Measurements from ENCODE around the gene PKNOX2. TPM values are rescaled to one million over a fixed set of nuclear protein-coding genes. Genes with fewer than 3 reads are reported as not detected.

Gene PKNOX2
- total RNA-seq, 1 experiment from 2014 or later = 3.7 TPM

DNA sequence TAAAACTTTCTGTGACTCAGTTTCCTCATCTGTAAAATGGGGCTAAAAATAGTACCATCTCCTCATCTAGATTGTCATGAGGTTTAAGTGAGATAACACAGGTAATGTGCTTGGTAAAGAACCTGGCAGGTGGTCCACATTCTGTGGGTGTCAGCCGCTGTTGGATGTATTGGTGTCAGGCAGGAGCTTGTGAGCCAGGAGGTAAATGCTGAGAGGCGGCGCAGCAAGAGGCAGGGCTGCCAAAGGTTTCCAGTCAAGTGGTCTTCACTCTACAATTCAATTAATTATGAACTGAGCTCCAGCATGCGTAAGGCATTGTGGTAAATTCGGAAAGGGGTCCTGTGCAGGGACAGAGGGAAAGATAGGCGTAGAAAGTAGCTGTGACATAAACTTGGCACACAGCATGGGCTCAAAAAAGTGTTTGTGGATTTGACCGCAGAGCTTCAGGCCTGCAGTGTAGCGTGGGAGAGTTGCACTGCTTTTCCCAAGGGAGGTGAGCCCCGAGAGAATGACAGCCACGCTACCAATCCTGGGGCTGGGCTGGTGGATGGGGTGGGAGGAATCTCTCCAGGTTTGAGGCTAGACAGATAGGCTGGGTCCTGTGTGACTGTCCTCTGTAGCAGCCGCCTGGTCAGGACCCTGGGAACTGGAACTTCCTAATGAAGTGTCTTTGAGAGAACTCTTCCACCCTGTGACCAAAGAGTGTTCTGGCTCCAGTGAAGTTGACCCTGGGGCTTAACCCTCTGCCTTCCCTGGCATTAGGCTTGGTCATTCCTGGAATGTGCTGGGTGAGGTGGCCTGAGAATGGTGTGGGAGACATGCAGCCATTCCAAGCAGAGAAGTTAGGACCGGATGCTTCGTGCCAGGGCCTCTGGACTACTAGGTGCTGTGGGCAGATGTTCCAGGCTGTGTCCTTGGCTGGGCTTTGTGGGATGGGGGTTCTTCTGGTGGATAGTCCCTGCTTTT is 209.2 kb downstream of the PKNOX2 start (continued):
- TF ChIP-seq, protein P1, sequence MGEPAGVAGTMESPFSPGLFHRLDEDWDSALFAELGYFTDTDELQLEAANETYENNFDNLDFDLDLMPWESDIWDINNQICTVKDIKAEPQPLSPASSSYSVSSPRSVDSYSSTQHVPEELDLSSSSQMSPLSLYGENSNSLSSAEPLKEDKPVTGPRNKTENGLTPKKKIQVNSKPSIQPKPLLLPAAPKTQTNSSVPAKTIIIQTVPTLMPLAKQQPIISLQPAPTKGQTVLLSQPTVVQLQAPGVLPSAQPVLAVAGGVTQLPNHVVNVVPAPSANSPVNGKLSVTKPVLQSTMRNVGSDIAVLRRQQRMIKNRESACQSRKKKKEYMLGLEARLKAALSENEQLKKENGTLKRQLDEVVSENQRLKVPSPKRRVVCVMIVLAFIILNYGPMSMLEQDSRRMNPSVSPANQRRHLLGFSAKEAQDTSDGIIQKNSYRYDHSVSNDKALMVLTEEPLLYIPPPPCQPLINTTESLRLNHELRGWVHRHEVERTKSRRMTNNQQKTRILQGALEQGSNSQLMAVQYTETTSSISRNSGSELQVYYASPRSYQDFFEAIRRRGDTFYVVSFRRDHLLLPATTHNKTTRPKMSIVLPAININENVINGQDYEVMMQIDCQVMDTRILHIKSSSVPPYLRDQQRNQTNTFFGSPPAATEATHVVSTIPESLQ (CRISPR knock-in tag; IDR thresholded peaks at IDR 0.05) = no peak
- TF ChIP-seq RORB (CRISPR knock-in tag; IDR thresholded peaks at IDR 0.05) (no peak), NFE2L1 (CRISPR knock-in tag; IDR thresholded peaks at IDR 0.05) (no peak), ZNF138 (CRISPR knock-in tag; conservative IDR thresholded peaks at IDR 0.05) (no peak)
- TF ChIP-seq, protein P2, sequence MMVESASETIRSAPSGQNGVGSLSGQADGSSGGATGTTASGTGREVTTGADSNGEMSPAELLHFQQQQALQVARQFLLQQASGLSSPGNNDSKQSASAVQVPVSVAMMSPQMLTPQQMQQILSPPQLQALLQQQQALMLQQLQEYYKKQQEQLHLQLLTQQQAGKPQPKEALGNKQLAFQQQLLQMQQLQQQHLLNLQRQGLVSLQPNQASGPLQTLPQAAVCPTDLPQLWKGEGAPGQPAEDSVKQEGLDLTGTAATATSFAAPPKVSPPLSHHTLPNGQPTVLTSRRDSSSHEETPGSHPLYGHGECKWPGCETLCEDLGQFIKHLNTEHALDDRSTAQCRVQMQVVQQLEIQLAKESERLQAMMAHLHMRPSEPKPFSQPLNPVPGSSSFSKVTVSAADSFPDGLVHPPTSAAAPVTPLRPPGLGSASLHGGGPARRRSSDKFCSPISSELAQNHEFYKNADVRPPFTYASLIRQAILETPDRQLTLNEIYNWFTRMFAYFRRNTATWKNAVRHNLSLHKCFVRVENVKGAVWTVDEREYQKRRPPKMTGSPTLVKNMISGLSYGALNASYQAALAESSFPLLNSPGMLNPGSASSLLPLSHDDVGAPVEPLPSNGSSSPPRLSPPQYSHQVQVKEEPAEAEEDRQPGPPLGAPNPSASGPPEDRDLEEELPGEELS (CRISPR knock-in tag; IDR thresholded peaks at IDR 0.05) = no peak
- TF ChIP-seq, protein P3, sequence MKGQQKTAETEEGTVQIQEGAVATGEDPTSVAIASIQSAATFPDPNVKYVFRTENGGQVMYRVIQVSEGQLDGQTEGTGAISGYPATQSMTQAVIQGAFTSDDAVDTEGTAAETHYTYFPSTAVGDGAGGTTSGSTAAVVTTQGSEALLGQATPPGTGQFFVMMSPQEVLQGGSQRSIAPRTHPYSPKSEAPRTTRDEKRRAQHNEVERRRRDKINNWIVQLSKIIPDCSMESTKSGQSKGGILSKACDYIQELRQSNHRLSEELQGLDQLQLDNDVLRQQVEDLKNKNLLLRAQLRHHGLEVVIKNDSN (CRISPR knock-in tag; IDR thresholded peaks at IDR 0.05) = no peak

DNA sequence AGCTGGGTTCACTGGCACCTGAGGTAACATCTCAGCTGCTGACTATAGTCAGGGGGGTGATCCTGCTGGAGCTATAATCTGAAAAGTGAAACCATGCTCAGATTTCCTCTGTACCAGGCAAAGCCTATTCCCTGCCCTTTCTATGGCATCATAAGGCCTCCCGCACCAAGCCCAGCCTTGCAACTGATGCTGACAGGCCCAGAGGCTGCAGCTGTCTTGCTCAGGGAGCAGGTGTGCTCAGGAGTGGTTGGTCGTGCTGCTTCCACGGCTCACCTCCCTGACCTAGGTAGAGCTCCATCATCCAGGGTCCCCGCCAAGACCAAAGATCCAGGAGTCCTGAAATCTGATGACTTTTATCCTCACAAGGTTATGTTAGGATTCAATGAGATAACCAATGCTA is 209.8 kb downstream of the PKNOX2 start:
- peaks cover 53% of the 10 kb centered on the region for H3K4me1 Mint-ChIP-seq
- POLR2A ChIA-PET = no interaction called here
- CTCF ChIA-PET = interaction anchor here (1.3 to 6.3 kb wide), 3 partner anchors 17 to 79 kb away, joined by 3 to 43 read pairs (median 4); no protein-coding TSS in a partner anchor

DNA sequence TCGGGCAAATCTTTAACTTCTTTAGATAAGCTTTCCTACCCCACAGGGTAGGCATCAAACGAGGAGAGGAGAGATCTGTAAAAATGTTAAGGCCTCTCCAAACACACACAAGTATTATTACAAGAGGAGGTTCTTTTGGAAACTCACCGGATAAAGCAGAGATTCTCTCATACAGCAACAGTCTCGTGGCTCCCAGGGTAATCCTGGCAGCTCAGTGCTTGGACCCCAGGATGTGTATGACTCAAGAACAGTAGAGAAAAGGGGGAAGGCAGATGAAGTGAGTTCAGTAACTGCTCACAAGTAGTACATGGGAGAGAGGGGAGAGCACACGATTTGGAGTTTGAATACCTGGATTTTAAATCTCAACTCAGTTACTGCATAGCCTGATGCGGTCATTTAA is 210.6 kb downstream of the PKNOX2 start:
- ChIA-PET POLR2A (no interaction called here), CTCF (interaction anchor here (0.6 to 6.3 kb wide), 4 partner anchors 11 to 30 kb away, joined by 3 to 43 read pairs (median 4); no protein-coding TSS in a partner anchor)
- TF ChIP-seq JUN (CRISPR knock-in tag; IDR thresholded peaks at IDR 0.05) (no peak), TEAD1 (CRISPR knock-in tag; IDR thresholded peaks at IDR 0.05) (no peak), ZNF232 (CRISPR knock-in tag; IDR thresholded peaks at IDR 0.05) (no peak), ZNF423 (CRISPR knock-in tag; IDR thresholded peaks at IDR 0.05) (no peak), ZBTB21 (CRISPR knock-in tag; IDR thresholded peaks at IDR 0.05; ENCODE audit: borderline replicate concordance) (no peak)
- TF ChIP-seq, protein P4, sequence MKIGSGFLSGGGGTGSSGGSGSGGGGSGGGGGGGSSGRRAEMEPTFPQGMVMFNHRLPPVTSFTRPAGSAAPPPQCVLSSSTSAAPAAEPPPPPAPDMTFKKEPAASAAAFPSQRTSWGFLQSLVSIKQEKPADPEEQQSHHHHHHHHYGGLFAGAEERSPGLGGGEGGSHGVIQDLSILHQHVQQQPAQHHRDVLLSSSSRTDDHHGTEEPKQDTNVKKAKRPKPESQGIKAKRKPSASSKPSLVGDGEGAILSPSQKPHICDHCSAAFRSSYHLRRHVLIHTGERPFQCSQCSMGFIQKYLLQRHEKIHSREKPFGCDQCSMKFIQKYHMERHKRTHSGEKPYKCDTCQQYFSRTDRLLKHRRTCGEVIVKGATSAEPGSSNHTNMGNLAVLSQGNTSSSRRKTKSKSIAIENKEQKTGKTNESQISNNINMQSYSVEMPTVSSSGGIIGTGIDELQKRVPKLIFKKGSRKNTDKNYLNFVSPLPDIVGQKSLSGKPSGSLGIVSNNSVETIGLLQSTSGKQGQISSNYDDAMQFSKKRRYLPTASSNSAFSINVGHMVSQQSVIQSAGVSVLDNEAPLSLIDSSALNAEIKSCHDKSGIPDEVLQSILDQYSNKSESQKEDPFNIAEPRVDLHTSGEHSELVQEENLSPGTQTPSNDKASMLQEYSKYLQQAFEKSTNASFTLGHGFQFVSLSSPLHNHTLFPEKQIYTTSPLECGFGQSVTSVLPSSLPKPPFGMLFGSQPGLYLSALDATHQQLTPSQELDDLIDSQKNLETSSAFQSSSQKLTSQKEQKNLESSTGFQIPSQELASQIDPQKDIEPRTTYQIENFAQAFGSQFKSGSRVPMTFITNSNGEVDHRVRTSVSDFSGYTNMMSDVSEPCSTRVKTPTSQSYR (CRISPR knock-in tag; IDR thresholded peaks at IDR 0.05) = no peak
- H3K27ac Mint-ChIP-seq = no peak overlapping the region
- ATAC-seq (no peak), DNase-seq (ENCODE audit: low spot score) (no peak)
- H3K9me3 Mint-ChIP-seq = no peaks in the 10 kb centered on the region
- peaks cover 45% of the 10 kb centered on the region for H3K4me1 Mint-ChIP-seq
- no peak overlapping the region for H3K4me3 Mint-ChIP-seq
- no peaks in the 10 kb centered on the region for H3K36me3 Mint-ChIP-seq
- peaks cover 5% of the 10 kb centered on the region for H3K27me3 Mint-ChIP-seq (ENCODE audit: low read depth)

More for the DNA sequence above, 209.8 kb downstream of the PKNOX2 start:
- Mint-ChIP-seq H3K27ac (no peak overlapping the region), H3K27me3 (ENCODE audit: low read depth) (peaks cover 5% of the 10 kb centered on the region), H3K9me3 (no peaks in the 10 kb centered on the region), H3K4me3 (no peak overlapping the region), H3K36me3 (no peaks in the 10 kb centered on the region)
- ATAC-seq (no peak), DNase-seq (ENCODE audit: low spot score) (no peak)
- TF ChIP-seq, protein P5, sequence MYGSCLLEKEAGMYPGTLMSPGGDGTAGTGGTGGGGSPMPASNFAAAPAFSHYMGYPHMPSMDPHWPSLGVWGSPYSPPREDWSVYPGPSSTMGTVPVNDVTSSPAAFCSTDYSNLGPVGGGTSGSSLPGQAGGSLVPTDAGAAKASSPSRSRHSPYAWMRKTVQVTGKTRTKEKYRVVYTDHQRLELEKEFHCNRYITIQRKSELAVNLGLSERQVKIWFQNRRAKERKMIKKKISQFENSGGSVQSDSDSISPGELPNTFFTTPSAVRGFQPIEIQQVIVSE (CRISPR knock-in tag; IDR thresholded peaks at IDR 0.05; ENCODE audit: borderline replicate concordance) = no peak
- no peak for TF ChIP-seq IRF2 (CRISPR knock-in tag; IDR thresholded peaks at IDR 0.05; ENCODE audit: borderline replicate concordance, low read depth)
- TF ChIP-seq, protein P6, sequence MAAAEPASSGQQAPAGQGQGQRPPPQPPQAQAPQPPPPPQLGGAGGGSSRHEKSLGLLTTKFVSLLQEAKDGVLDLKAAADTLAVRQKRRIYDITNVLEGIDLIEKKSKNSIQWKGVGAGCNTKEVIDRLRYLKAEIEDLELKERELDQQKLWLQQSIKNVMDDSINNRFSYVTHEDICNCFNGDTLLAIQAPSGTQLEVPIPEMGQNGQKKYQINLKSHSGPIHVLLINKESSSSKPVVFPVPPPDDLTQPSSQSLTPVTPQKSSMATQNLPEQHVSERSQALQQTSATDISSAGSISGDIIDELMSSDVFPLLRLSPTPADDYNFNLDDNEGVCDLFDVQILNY (CRISPR knock-in tag; IDR thresholded peaks at IDR 0.05) = no peak
- TF ChIP-seq, protein P7, sequence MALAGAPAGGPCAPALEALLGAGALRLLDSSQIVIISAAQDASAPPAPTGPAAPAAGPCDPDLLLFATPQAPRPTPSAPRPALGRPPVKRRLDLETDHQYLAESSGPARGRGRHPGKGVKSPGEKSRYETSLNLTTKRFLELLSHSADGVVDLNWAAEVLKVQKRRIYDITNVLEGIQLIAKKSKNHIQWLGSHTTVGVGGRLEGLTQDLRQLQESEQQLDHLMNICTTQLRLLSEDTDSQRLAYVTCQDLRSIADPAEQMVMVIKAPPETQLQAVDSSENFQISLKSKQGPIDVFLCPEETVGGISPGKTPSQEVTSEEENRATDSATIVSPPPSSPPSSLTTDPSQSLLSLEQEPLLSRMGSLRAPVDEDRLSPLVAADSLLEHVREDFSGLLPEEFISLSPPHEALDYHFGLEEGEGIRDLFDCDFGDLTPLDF (CRISPR knock-in tag; IDR thresholded peaks at IDR 0.05) = no peak

Measured in WTC11 (cell line).